H9 (cell line): Measurements from ENCODE around the gene BRS3. TPM values are rescaled to one million over a fixed set of nuclear protein-coding genes. Genes with fewer than 3 reads are reported as not detected.

ENCODE experiments used
- DNase-seq: peaks from one replicate; pipeline ENCODE4 v3.0.0-alpha.2; 2017
- H2AFZ ChIP-seq: one replicate; pipeline ENCODE4 v1.6.1; 2013; ENCODE audit warnings: mild to moderate bottlenecking, low read length, control low read depth, moderate library complexity
- H2AK5ac ChIP-seq: 2 replicates; pipeline ENCODE4 v1.6.1; 2013; ENCODE audit warnings: low read length, control low read depth, mixed read lengths; ENCODE audit not compliant: insufficient read length
- H2BK120ac ChIP-seq: one replicate; pipeline ENCODE4 v1.6.1; 2013; ENCODE audit warnings: low read depth, mild to moderate bottlenecking, low read length, control low read depth, inconsistent platforms; ENCODE audit not compliant: poor library complexity, severe bottlenecking
- H2BK12ac ChIP-seq: 2 replicates; pipeline ENCODE4 v1.6.1; 2013; ENCODE audit warnings: low read length, control low read depth, mixed read lengths, low read depth; ENCODE audit not compliant: insufficient read length
- H2BK15ac ChIP-seq: 2 replicates; pipeline ENCODE4 v1.6.1; 2013; ENCODE audit warnings: low read depth, low read length, control low read depth
- H2BK20ac ChIP-seq: one replicate; pipeline ENCODE4 v1.6.1; 2013; ENCODE audit warnings: low read depth, mild to moderate bottlenecking, low read length, control low read depth, inconsistent platforms; ENCODE audit not compliant: poor library complexity, severe bottlenecking
- H2BK5ac ChIP-seq: 2 replicates; pipeline ENCODE4 v1.6.1; 2013; ENCODE audit warnings: low read length, control low read depth, mixed read lengths; ENCODE audit not compliant: insufficient read length
- H3K14ac ChIP-seq: 2 replicates; pipeline ENCODE4 v1.6.1; 2013; ENCODE audit warnings: low read length, control low read depth; ENCODE audit not compliant: insufficient read depth
- H3K18ac ChIP-seq: 2 replicates; pipeline ENCODE4 v1.6.1; 2013; ENCODE audit warnings: low read depth, mild to moderate bottlenecking, mixed read lengths, low read length, control low read depth; ENCODE audit not compliant: insufficient read length
- H3K23ac ChIP-seq: 2 replicates; pipeline ENCODE4 v1.6.1; 2013; ENCODE audit warnings: low read length, control low read depth, mixed read lengths, low read depth; ENCODE audit not compliant: insufficient read length
- H3K23me2 ChIP-seq: 2 replicates; pipeline ENCODE4 v1.6.1; 2013; ENCODE audit warnings: low read depth, mild to moderate bottlenecking, mixed read lengths, low read length, control low read depth; ENCODE audit not compliant: insufficient read length, poor library complexity, severe bottlenecking
- H3K27ac ChIP-seq: 2 replicates; pipeline ENCODE4 v1.5.1; 2013; ENCODE audit warnings: low read length, control low read depth, mixed read lengths, low read depth; ENCODE audit not compliant: insufficient read length
- H3K27me3 ChIP-seq: 2 replicates; pipeline ENCODE4 v1.6.1; 2013; ENCODE audit warnings: low read length, control low read depth, inconsistent platforms; ENCODE audit not compliant: insufficient read depth
- H3K4ac ChIP-seq: 2 replicates; pipeline ENCODE4 v1.6.1; 2013; ENCODE audit warnings: low read depth, mild to moderate bottlenecking, control low read depth, inconsistent platforms, low read length, moderate library complexity
- H3K4me1 ChIP-seq: 2 replicates; pipeline ENCODE4 v1.6.1; 2013; ENCODE audit warnings: low read length, control low read depth, inconsistent platforms; ENCODE audit not compliant: insufficient read depth
- H3K4me2 ChIP-seq: 2 replicates; pipeline ENCODE4 v1.6.1; 2013; ENCODE audit warnings: low read length, control low read depth, mixed read lengths; ENCODE audit not compliant: insufficient read length, insufficient read depth
- H3K56ac ChIP-seq: 2 replicates; pipeline ENCODE4 v1.6.1; 2013; ENCODE audit warnings: low read depth, mild to moderate bottlenecking, mixed read lengths, low read length, control low read depth; ENCODE audit not compliant: insufficient read length
- H3K79me1 ChIP-seq: 2 replicates; pipeline ENCODE4 v1.6.1; 2013; ENCODE audit warnings: low read depth, mild to moderate bottlenecking, moderate library complexity, low read length, control low read depth, inconsistent platforms; ENCODE audit not compliant: insufficient read depth, poor library complexity, severe bottlenecking
- H3K79me2 ChIP-seq: 2 replicates; pipeline ENCODE4 v1.6.1; 2013; ENCODE audit warnings: low read length, control low read depth, inconsistent platforms; ENCODE audit not compliant: insufficient read depth
- H3K9ac ChIP-seq: 2 replicates; pipeline ENCODE4 v1.6.1; 2013; ENCODE audit warnings: low read length, control low read depth, mixed read lengths; ENCODE audit not compliant: insufficient read length; ENCODE audit errors: extremely low read depth
- H3K9me3 ChIP-seq: one replicate; pipeline ENCODE4 v1.6.1; 2013; ENCODE audit warnings: low read depth, low read length, inconsistent platforms; ENCODE audit not compliant: control insufficient read depth
- H3T11ph ChIP-seq: one replicate; pipeline ENCODE4 v1.6.1; 2013; ENCODE audit warnings: mild to moderate bottlenecking, low read length, control low read depth, inconsistent platforms
- H4K20me1 ChIP-seq: one replicate; pipeline ENCODE4 v1.6.1; 2013; ENCODE audit not compliant: control insufficient read depth, insufficient read length, insufficient read depth
- H4K5ac ChIP-seq: 2 replicates; pipeline ENCODE4 v1.6.1; 2013; ENCODE audit warnings: low read depth, mild to moderate bottlenecking, mixed read lengths, low read length, control low read depth; ENCODE audit not compliant: insufficient read length
- H4K8ac ChIP-seq: replicated peaks from 2 replicates; pipeline ENCODE4 v1.6.1; 2013; ENCODE audit warnings: low read length, control low read depth, mixed read lengths, low read depth; ENCODE audit not compliant: insufficient read length
- H4K91ac ChIP-seq: 2 replicates; pipeline ENCODE4 v1.6.1; 2013; ENCODE audit warnings: low read depth, mild to moderate bottlenecking, moderate library complexity, mixed read lengths, low read length, control low read depth; ENCODE audit not compliant: insufficient read length
- H3K27ac Mint-ChIP-seq, 3 experiments: 2 replicates in 2 of 3; 3 replicates in 1 of 3; pipeline ENCODE4 v1.8.0; 2020 to 2021; ENCODE audit warnings: mixed read lengths in 3 of 3, mild to moderate bottlenecking in 1 of 3, moderate library complexity in 1 of 3
- H3K27me3 Mint-ChIP-seq: 2 replicates; pipeline ENCODE4 v1.8.0; 2021; ENCODE audit warnings: low read depth, mild to moderate bottlenecking, moderate library complexity, mixed read lengths
- H3K36me3 Mint-ChIP-seq, 3 experiments: 2 replicates in 2 of 3; 3 replicates in 1 of 3; pipeline ENCODE4 v1.8.0; 2020 to 2021; ENCODE audit warnings: low read depth in 3 of 3, mixed read lengths in 3 of 3; ENCODE audit not compliant: insufficient read depth in 1 of 3
- H3K4me1 Mint-ChIP-seq, 2 experiments: 2 replicates each; pipeline ENCODE4 v1.8.0; 2020; ENCODE audit warnings: mixed read lengths in 2 of 2
- H3K4me3 Mint-ChIP-seq, 2 experiments: 2 replicates in 1 of 2; 3 replicates in 1 of 2; pipeline ENCODE4 v1.8.0; 2020 to 2021; ENCODE audit warnings: mild to moderate bottlenecking in 2 of 2, mixed read lengths in 2 of 2, moderate library complexity in 1 of 2
- H3K9me3 Mint-ChIP-seq, 2 experiments: 2 replicates in 1 of 2; 3 replicates in 1 of 2; pipeline ENCODE4 v1.8.0; 2020; ENCODE audit warnings: mild to moderate bottlenecking in 2 of 2, mixed read lengths in 2 of 2, moderate library complexity in 1 of 2
- CTCF ChIP-seq: fragments of 200-600 bp; sonication (generic); conservative IDR thresholded peaks from 3 replicates; pipeline ENCODE4 v1.8.0; 2021; ENCODE audit warnings: antibody characterized with exemption, mild to moderate bottlenecking
- WGBS: extraction: QIAGEN DNeasy Blood & Tissue Kit; methylation state at CpG from one replicate; pipeline ENCODE4 v1.1.7; 2013; ENCODE audit warnings: missing lambda C conversion rate, low lambda C conversion rate, mixed read lengths; ENCODE audit not compliant: insufficient read length; ENCODE audit errors: extremely low coverage; 5-methylcytosine and 5-hydroxymethylcytosine counted together
- total RNA-seq: library from RNA; stranded (reverse); gene quantifications from 2 replicates; pipeline ENCODE4 v1.2.1, GENCODE V29; 2021

BRS3 gene
- total RNA-seq, 1 experiment from 2014 or later, result not detected

GRCh38 chrX:136528645-136529315, 41.0 kb downstream of the BRS3 start:
- Histone ChIP-seq H3T11ph (no peak overlapping the region), H3K14ac (no peak overlapping the region), H4K91ac (no peak overlapping the region), H3K9ac (no peak overlapping the region), H3K79me1 (no peaks in the 10 kb centered on the region), H4K5ac (no peak overlapping the region), H2BK120ac (no peak overlapping the region), H3K4ac (no peak overlapping the region), H2AK5ac (no peak overlapping the region), H3K4me2 (no peak overlapping the region), H3K27me3 (no peaks in the 10 kb centered on the region), H3K23ac (no peak overlapping the region), H3K27ac (no peak overlapping the region), H2AFZ (no peak overlapping the region), H3K4me1 (no peaks in the 10 kb centered on the region), H4K8ac (no peak overlapping the region), H3K23me2 (no peaks in the 10 kb centered on the region), H4K20me1 (no peaks in the 10 kb centered on the region), H3K18ac (no peak overlapping the region), H2BK5ac (no peak overlapping the region), H2BK20ac (no peak overlapping the region), H3K56ac (no peak overlapping the region), H2BK15ac (no peak overlapping the region), H3K79me2 (no peaks in the 10 kb centered on the region), H3K9me3 (peaks cover 43% of the 10 kb centered on the region), H2BK12ac (no peak overlapping the region)
- Mint-ChIP-seq H3K27me3 (peaks cover 6% of the 10 kb centered on the region), H3K9me3 (peaks cover 56 to 68% of the 10 kb centered on the region in 2 experiments), H3K4me3 (no peak overlapping the region), H3K4me1 (peaks cover 0 to 8% of the 10 kb centered on the region in 2 experiments; a peak in 1 of 4 replicates), H3K36me3 (peaks cover 0 to 6% (median 1%) of the 10 kb centered on the region in 3 experiments; a peak in 3 of 7 replicates), H3K27ac (no peak overlapping the region)
- no peak for TF ChIP-seq CTCF
- DNase-seq, result peak; percentile 45
- no CpG with 5 or more reads among the region's 8 CpGs for WGBS
